ENCODE measurements around the gene RHOT2.

Gene RHOT2

GRCh38 chr16:624526-625070 lies 43.3 kb upstream of the RHOT2 start:
- TF ChIP-seq MAX (IDR thresholded peaks at IDR 0.05; ENCODE audit: low read depth, low read length), result no peak
- TF ChIP-seq CTCF (IDR thresholded peaks at IDR 0.05; ENCODE audit: low read depth, low read length), result no peak
- TF ChIP-seq MYC (IDR thresholded peaks at IDR 0.05; ENCODE audit: low read depth, low read length), result no peak
- no peak for TF ChIP-seq POLR2A (IDR thresholded peaks at IDR 0.05; ENCODE audit: extremely low read depth, insufficient read length)
- no peak for DNase-seq (ENCODE audit: low read depth)
- no peak overlapping the region for H3K4me3 ChIP-seq (ENCODE audit: low read depth, low read length)

- TF ChIP-seq MAX (IDR thresholded peaks at IDR 0.05; ENCODE audit: low read depth, low read length) (no peak), POLR2A (IDR thresholded peaks at IDR 0.05; ENCODE audit: extremely low read depth, insufficient read length) (no peak), MYC (IDR thresholded peaks at IDR 0.05; ENCODE audit: low read depth, low read length) (no peak), CTCF (IDR thresholded peaks at IDR 0.05; ENCODE audit: low read depth, low read length) (no peak)
- DNase-seq (ENCODE audit: low read depth), result no peak
- H3K4me3 ChIP-seq (ENCODE audit: low read depth, low read length), result no peak overlapping the region
Measured at GRCh38 chr16:625117-625976, 42.6 kb upstream of the RHOT2 start.

GRCh38 chr16:625977-626765 lies 41.8 kb upstream of the RHOT2 start:
- H3K4me3 ChIP-seq (ENCODE audit: low read depth, low read length), result no peak overlapping the region
- no peak for TF ChIP-seq MAX (IDR thresholded peaks at IDR 0.05; ENCODE audit: low read depth, low read length)
- TF ChIP-seq MYC (IDR thresholded peaks at IDR 0.05; ENCODE audit: low read depth, low read length), result no peak
- TF ChIP-seq CTCF (IDR thresholded peaks at IDR 0.05; ENCODE audit: low read depth, low read length), result no peak
- TF ChIP-seq POLR2A (IDR thresholded peaks at IDR 0.05; ENCODE audit: extremely low read depth, insufficient read length), result no peak
- DNase-seq (ENCODE audit: low read depth), result no peak

- no peak for DNase-seq (ENCODE audit: low read depth)
- H3K4me3 ChIP-seq (ENCODE audit: low read depth, low read length), result no peak overlapping the region
Measured at GRCh38 chr16:626787-627453, 41.0 kb upstream of the RHOT2 start.

More at GRCh38 chr16:626787-627453, 41.0 kb upstream of the RHOT2 start:
- TF ChIP-seq MYC (IDR thresholded peaks at IDR 0.05; ENCODE audit: low read depth, low read length) (no peak), MAX (IDR thresholded peaks at IDR 0.05; ENCODE audit: low read depth, low read length) (no peak), CTCF (IDR thresholded peaks at IDR 0.05; ENCODE audit: low read depth, low read length) (no peak), POLR2A (IDR thresholded peaks at IDR 0.05; ENCODE audit: extremely low read depth, insufficient read length) (no peak)

Data from NB4 (cell line).